NCI-H526 (cell line): Measurements from ENCODE around the gene APOC1.
A peak's percentile ranks its signal among the peaks of the same experiment; 100 is the strongest.
"Not testable (repeated sequence)": the region's sequence is repeated elsewhere in the genome, so short reads cannot be mapped to it uniquely, and the experiment has no call there.

Experiments
- DNase-seq, 2 experiments: peaks; one replicate each; lab custom pipeline; 2025; lab: John Stamatoyannopoulos, UW

Gene APOC1

GRCh38 chr19:44914433-44915206 lies at the start of gene APOC1:
Gene APOC1 (plus strand): TSS chr19:44914608. CDS start chr19:44914892, 284 bp downstream.
- DNase-seq = peak; percentile 80 to 90

GRCh38 chr19:44865196-44865767 lies 49.1 kb upstream of the APOC1 start:
- no peak for DNase-seq

GRCh38 chr19:44866664-44867063 lies 47.7 kb upstream of the APOC1 start:
- DNase-seq = no peak

GRCh38 chr19:44867578-44867977 lies 46.8 kb upstream of the APOC1 start:
- DNase-seq = no peak

- DNase-seq = no peak
These were observed 44.5 kb upstream of the APOC1 start for GRCh38 chr19:44869733-44870470.

- no peak for DNase-seq
These were observed 42.6 kb upstream of the APOC1 start for GRCh38 chr19:44871809-44872208.

- DNase-seq = no peak
These were observed 41.7 kb upstream of the APOC1 start for GRCh38 chr19:44872661-44873060.

- DNase-seq = no peak
These were observed 40.1 kb upstream of the APOC1 start for GRCh38 chr19:44874317-44874716.

- no peak for DNase-seq
These were observed 38.5 kb upstream of the APOC1 start for GRCh38 chr19:44875666-44876451.

GRCh38 chr19:44876930-44877535 lies 37.4 kb upstream of the APOC1 start:
- no peak for DNase-seq

GRCh38 chr19:44878120-44878865 lies 36.1 kb upstream of the APOC1 start:
- no peak for DNase-seq

- no peak for DNase-seq
These were observed 34.9 kb upstream of the APOC1 start for GRCh38 chr19:44879309-44880065.

- no peak for DNase-seq
These were observed 32.3 kb upstream of the APOC1 start for GRCh38 chr19:44882063-44882462.

- not testable (repeated sequence) for DNase-seq
These were observed 31.6 kb upstream of the APOC1 start for GRCh38 chr19:44882619-44883397.

GRCh38 chr19:44883922-44884321 lies 30.5 kb upstream of the APOC1 start:
- no peak for DNase-seq

GRCh38 chr19:44884566-44884965 lies 29.8 kb upstream of the APOC1 start:
- DNase-seq = no peak

- DNase-seq = no peak
These were observed 28.3 kb upstream of the APOC1 start for GRCh38 chr19:44886141-44886540.

GRCh38 chr19:44887648-44888047 lies 26.8 kb upstream of the APOC1 start:
- no peak for DNase-seq

GRCh38 chr19:44888335-44888734 lies 26.1 kb upstream of the APOC1 start:
- DNase-seq = not testable (repeated sequence)
